OCI-LY3 (cell line): ENCODE measurements around the gene HECW1.

Experiments used
- H2AFZ ChIP-seq: fragments of 200-600, 300-600 bp; shearing (Covaris generic); 2 replicates; pipeline ENCODE4 v1.6.0; 2014; ENCODE audit warnings: antibody characterized with exemption, low read depth, low read length
- H3K27ac ChIP-seq: fragments of 200-600, 300-600 bp; sonication (generic); 2 replicates; pipeline ENCODE4 v1.5.1; 2014; ENCODE audit warnings: mild to moderate bottlenecking, low read length, moderate library complexity, mixed read lengths
- H3K27me3 ChIP-seq: fragments of 200-600, 300-600 bp; sonication (generic); 2 replicates; pipeline ENCODE4 v1.6.1; 2014; ENCODE audit warnings: low read depth, low read length, mixed read lengths
- H3K36me3 ChIP-seq: fragments of 200-600, 300-600 bp; sonication (generic); replicated peaks from 2 replicates; pipeline ENCODE3; 2014; ENCODE audit warnings: low read depth, low read length, mixed read lengths
- H3K4me1 ChIP-seq: fragments of 300-600, 200-600 bp; sonication (generic); 2 replicates; pipeline ENCODE4 v1.6.1; 2014; ENCODE audit warnings: low read length, mixed read lengths
- H3K4me2 ChIP-seq: fragments of 200-600, 300-600 bp; sonication (generic); 2 replicates; pipeline ENCODE4 v1.6.1; 2014; ENCODE audit warnings: low read length, mixed read lengths
- H3K4me3 ChIP-seq: fragments of 300-600, 200-600 bp; sonication (generic); 2 replicates; pipeline ENCODE4 v1.5.1; 2014; ENCODE audit warnings: antibody characterized with exemption, mild to moderate bottlenecking, low read length, moderate library complexity
- H3K79me2 ChIP-seq: fragments of 300-600, 200-600 bp; shearing (Covaris generic); 2 replicates; pipeline ENCODE4 v1.6.1; 2014; ENCODE audit warnings: mild to moderate bottlenecking, low read length, mixed read lengths
- H3K9ac ChIP-seq: fragments of 300-600, 200-600 bp; shearing (Covaris generic); 2 replicates; pipeline ENCODE4 v1.6.0; 2014; ENCODE audit warnings: mild to moderate bottlenecking, low read length, moderate library complexity
- H3K9me3 ChIP-seq: fragments of 200-600, 300-600 bp; shearing (Covaris generic); 2 replicates; pipeline ENCODE4 v1.6.1; 2014; ENCODE audit warnings: low read length, mixed read lengths; ENCODE audit not compliant: insufficient read depth
- H4K20me1 ChIP-seq: fragments of 200-600, 300-600 bp; sonication (generic); 2 replicates; pipeline ENCODE4 v1.6.1; 2016; ENCODE audit warnings: low read length, mixed read lengths; ENCODE audit not compliant: insufficient read depth
- EZH2phosphoT487 ChIP-seq: fragments of 200-600 bp; shearing (Covaris generic); IDR thresholded peaks from 2 replicates; pipeline ENCODE4 v1.6.1; 2018; ENCODE audit warnings: antibody characterized with exemption, mixed run types, low read depth
- TF ChIP-seq, protein P1 (sequence below): fragments of 200-600, 300-600 bp; sonication (generic); IDR thresholded peaks from 2 replicates; pipeline ENCODE4 v1.5.1; 2014; ENCODE audit warnings: antibody characterized with exemption, low read length, low read depth

The HECW1 gene

GRCh38 chr7:43406961-43407360 is 294.5 kb downstream of the HECW1 start:
- Histone ChIP-seq H3K9me3 (no peaks in the 10 kb centered on the region), H3K4me2 (no peak overlapping the region), H3K36me3 (no peaks in the 10 kb centered on the region), H3K79me2 (no peaks in the 10 kb centered on the region), H3K27me3 (no peaks in the 10 kb centered on the region), H3K9ac (no peak overlapping the region), H2AFZ (no peak overlapping the region; the same call in 1 of the 2 replicates), H4K20me1 (no peaks in the 10 kb centered on the region), H3K4me3 (no peak overlapping the region), H3K27ac (no peak overlapping the region), H3K4me1 (no peaks in the 10 kb centered on the region)
- TF ChIP-seq EZH2phosphoT487, result no peak
- TF ChIP-seq, protein P1, sequence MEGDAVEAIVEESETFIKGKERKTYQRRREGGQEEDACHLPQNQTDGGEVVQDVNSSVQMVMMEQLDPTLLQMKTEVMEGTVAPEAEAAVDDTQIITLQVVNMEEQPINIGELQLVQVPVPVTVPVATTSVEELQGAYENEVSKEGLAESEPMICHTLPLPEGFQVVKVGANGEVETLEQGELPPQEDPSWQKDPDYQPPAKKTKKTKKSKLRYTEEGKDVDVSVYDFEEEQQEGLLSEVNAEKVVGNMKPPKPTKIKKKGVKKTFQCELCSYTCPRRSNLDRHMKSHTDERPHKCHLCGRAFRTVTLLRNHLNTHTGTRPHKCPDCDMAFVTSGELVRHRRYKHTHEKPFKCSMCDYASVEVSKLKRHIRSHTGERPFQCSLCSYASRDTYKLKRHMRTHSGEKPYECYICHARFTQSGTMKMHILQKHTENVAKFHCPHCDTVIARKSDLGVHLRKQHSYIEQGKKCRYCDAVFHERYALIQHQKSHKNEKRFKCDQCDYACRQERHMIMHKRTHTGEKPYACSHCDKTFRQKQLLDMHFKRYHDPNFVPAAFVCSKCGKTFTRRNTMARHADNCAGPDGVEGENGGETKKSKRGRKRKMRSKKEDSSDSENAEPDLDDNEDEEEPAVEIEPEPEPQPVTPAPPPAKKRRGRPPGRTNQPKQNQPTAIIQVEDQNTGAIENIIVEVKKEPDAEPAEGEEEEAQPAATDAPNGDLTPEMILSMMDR, result no peak

DNA sequence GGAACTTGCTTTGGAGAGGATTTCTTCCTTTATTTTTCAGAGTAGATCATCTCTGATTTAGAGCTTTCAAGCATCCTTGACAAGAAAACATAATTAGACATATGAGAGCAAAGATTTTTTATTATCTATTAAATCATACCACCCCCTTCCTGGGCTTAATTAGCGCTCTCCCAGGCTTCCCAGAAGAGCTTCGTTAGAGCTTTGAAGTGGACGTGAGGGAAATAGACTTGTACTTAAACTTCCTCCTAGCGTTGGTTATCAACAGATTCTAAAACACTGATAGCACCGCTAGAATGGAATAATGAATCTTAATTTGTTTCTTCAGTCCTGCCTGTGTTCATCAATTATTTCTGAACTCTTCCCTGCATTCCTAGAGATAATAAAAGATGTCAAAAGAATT is 296.5 kb downstream of the HECW1 start:
- no peaks in the 10 kb centered on the region for H3K9me3 ChIP-seq
- no peak overlapping the region for H2AFZ ChIP-seq
- H3K27me3 ChIP-seq, result no peaks in the 10 kb centered on the region
- no peaks in the 10 kb centered on the region for H3K36me3 ChIP-seq
- no peaks in the 10 kb centered on the region for H4K20me1 ChIP-seq
- TF ChIP-seq EZH2phosphoT487, result no peak
- TF ChIP-seq, protein P1, result no peak
- no peak overlapping the region for H3K9ac ChIP-seq
- H3K4me2 ChIP-seq, result no peak overlapping the region
- H3K4me1 ChIP-seq, result no peaks in the 10 kb centered on the region
- no peaks in the 10 kb centered on the region for H3K79me2 ChIP-seq
- H3K4me3 ChIP-seq, result no peak overlapping the region
- no peak overlapping the region for H3K27ac ChIP-seq

GRCh38 chr7:43417455-43417854 is 305.0 kb downstream of the HECW1 start:
- TF ChIP-seq, protein P1, result no peak
- no peak for TF ChIP-seq EZH2phosphoT487
- Histone ChIP-seq H3K4me3 (no peak overlapping the region), H3K27ac (no peak overlapping the region), H3K9me3 (no peaks in the 10 kb centered on the region), H3K4me1 (no peaks in the 10 kb centered on the region), H2AFZ (no peak overlapping the region), H4K20me1 (no peaks in the 10 kb centered on the region), H3K4me2 (no peak overlapping the region), H3K79me2 (no peaks in the 10 kb centered on the region), H3K9ac (no peak overlapping the region), H3K36me3 (no peaks in the 10 kb centered on the region), H3K27me3 (no peaks in the 10 kb centered on the region)

- Histone ChIP-seq H3K9ac (no peak overlapping the region), H3K4me1 (no peaks in the 10 kb centered on the region), H4K20me1 (no peaks in the 10 kb centered on the region), H3K4me2 (no peak overlapping the region), H2AFZ (no peak overlapping the region), H3K36me3 (no peaks in the 10 kb centered on the region), H3K27ac (no peak overlapping the region), H3K9me3 (no peaks in the 10 kb centered on the region), H3K27me3 (no peaks in the 10 kb centered on the region), H3K79me2 (no peaks in the 10 kb centered on the region), H3K4me3 (no peak overlapping the region)
- TF ChIP-seq, protein P1, result no peak
- no peak for TF ChIP-seq EZH2phosphoT487
Observed at GRCh38 chr7:43430411-43430810, 318.0 kb downstream of the HECW1 start.
